Brain pericyte (primary cell): ENCODE data around the gene EIF3F.

Experiments
- DNase-seq: peaks from one replicate; pipeline ENCODE4 v3.0.0-alpha.2; 2012; ENCODE audit warnings: low read depth, low spot score

EIF3F gene

GRCh38 chr11:7994581-7995278 is 7.6 kb downstream of the EIF3F start:
- no peak for DNase-seq

GRCh38 chr11:7999795-8000194 is 12.7 kb downstream of the EIF3F start:
- DNase-seq = no peak

- no peak for DNase-seq
Measured at GRCh38 chr11:8000390-8000789, 13.3 kb downstream of the EIF3F start.

GRCh38 chr11:8002676-8003075 is 15.5 kb downstream of the EIF3F start:
- DNase-seq = no peak

GRCh38 chr11:8003187-8003586 is 16.1 kb downstream of the EIF3F start:
- no peak for DNase-seq

GRCh38 chr11:8004008-8004407 is 16.9 kb downstream of the EIF3F start:
- no peak for DNase-seq

GRCh38 chr11:8005556-8005955 is 18.4 kb downstream of the EIF3F start:
- DNase-seq = no peak

GRCh38 chr11:8006349-8006977 is 19.3 kb downstream of the EIF3F start:
- no peak for DNase-seq

GRCh38 chr11:8008212-8008611 is 21.1 kb downstream of the EIF3F start:
- no peak for DNase-seq

GRCh38 chr11:8009856-8010255 is 22.7 kb downstream of the EIF3F start:
- DNase-seq = no peak

GRCh38 chr11:8011371-8011770 is 24.2 kb downstream of the EIF3F start:
- DNase-seq = no peak

- DNase-seq = no peak
Measured at GRCh38 chr11:8011981-8012444, 24.9 kb downstream of the EIF3F start.

GRCh38 chr11:8013833-8014232 is 26.7 kb downstream of the EIF3F start:
- no peak for DNase-seq

GRCh38 chr11:8015753-8016239 is 28.7 kb downstream of the EIF3F start:
- no peak for DNase-seq

- no peak for DNase-seq
Measured at GRCh38 chr11:8016440-8016839, 29.3 kb downstream of the EIF3F start.

- DNase-seq = no peak
Measured at GRCh38 chr11:8017071-8017470, 29.9 kb downstream of the EIF3F start.

GRCh38 chr11:8017894-8018483 is 30.9 kb downstream of the EIF3F start:
- DNase-seq = no peak

GRCh38 chr11:8018484-8019313 is 31.6 kb downstream of the EIF3F start:
- DNase-seq = no peak

GRCh38 chr11:8019314-8020243 is 32.4 kb downstream of the EIF3F start:
- no peak for DNase-seq

- no peak for DNase-seq
Measured at GRCh38 chr11:8020244-8020597, 33.1 kb downstream of the EIF3F start.

GRCh38 chr11:8021920-8022319 is 34.8 kb downstream of the EIF3F start:
- DNase-seq = no peak
